NT2/D1 (cell line): ENCODE measurements around the gene POU6F1.

Experiments used
- SUZ12 ChIP-seq: IDR thresholded peaks from 2 replicates; pipeline ENCODE4 v1.6.1; 2011; ENCODE audit not compliant: insufficient read length, insufficient read depth; ENCODE audit errors: extremely low read depth
- YY1 ChIP-seq: IDR thresholded peaks from 2 replicates; pipeline ENCODE4 v1.6.1; 2011; ENCODE audit not compliant: insufficient read length, insufficient read depth
- ZNF274 ChIP-seq: IDR thresholded peaks from 2 replicates; pipeline ENCODE4 v1.6.1; 2011; ENCODE audit warnings: mild to moderate bottlenecking, low read depth, low read length

DNA sequence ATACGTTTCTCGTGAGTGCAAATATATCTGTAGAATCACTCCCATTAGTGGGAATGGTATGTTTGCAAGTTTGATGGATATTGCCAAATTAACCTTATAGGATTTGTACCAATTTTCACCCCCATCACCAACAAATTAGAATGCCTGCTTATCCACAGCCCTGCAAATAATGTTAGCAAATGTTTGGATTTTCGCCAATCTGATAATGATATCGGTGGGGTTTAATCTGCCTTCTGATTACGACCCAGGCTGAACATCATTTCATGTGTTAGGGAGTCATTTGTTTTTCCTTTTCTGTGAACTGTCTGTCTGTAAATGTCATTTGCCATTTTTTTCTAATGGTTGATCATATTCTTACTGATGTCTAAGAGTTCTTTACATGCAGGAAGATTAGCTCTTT is 16.7 kb upstream of the POU6F1 start:
- TF ChIP-seq YY1 (no peak), SUZ12 (no peak), ZNF274 (no peak)
